CD4-positive, alpha-beta T cell treated with Interleukin-10 for 1 hour (primary cell): Measurements from ENCODE around the gene TMEM158.

Source experiments
- DNase-seq: peaks from one replicate; pipeline ENCODE4 v3.0.0-alpha.2; 2020

TMEM158 gene

DNA sequence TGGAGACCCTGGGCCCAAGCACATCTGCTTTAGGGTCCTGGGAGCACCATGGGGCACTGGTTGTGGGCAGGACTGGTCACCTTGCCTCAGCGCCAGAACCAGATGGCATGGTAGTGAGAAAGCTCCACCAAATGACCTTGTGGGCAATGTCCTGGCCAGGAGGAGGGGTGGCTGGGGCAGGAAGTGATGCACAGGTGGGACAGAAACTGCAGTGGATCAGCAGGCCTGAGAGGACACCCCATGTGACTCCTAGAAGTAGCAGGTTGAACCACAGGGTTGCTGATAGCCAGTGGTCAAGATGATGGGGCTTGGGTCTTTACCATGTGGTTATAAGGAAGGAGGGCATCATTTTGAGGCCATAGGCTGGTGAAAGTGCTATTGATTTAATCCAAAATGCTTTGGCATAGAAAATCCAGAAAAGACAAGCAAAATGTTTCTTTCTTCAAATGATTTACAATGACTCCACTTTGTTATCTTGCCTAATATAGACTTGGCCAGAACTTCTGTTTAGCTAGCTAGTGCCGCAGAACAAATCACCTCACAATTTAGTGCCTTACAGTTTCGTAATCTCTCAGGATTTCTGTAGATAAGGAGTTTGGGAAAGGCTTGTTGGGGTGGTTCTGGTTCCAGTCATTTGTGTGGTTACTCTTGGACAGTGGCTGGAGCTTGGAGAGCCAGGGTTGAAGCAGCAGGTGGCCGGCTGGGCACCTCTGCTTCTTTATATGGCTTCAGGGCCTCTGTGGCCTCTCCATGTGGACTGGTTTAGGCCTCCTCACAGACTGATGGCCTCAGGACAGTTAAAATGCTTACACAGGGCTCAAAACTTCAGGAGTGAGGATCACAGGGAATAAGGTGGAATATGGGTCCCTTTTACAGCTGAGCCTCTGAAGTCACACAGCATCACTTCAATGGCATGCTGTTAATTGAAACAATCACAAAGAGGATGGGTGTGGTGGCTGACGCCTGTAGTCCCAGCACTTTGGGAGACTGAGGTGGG, 27.5 kb downstream of the TMEM158 start:
- DNase-seq: no peak

- DNase-seq: no peak
Measured at GRCh38 chr3:45194791-45195190, 31.3 kb downstream of the TMEM158 start.

DNA sequence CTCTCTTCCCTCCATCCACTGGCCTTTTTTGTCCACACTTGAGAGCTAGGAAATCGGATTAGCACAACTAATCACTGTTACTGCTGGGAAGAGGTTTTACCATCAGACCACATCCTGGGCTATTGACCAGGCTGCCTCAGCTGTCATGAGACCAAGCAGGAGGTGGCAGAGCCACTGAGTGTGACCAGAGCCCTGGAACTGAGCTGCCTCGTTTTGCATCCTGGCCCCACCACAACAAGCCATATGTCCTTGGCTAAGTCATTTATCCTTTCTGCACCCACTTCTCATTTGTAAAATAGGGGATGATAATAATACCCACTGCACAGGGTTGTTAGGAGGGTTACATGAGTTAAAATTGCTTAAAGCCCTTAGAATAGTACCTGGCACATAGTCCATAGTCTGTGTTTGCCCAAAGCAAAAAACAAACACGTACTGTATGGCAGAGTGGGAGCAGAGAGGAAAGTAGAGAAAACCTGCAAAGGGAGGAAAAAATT, 34.1 kb downstream of the TMEM158 start:
- no peak for DNase-seq

- no peak for DNase-seq
Measured at GRCh38 chr3:45191424-45191823, 34.7 kb downstream of the TMEM158 start.

DNA sequence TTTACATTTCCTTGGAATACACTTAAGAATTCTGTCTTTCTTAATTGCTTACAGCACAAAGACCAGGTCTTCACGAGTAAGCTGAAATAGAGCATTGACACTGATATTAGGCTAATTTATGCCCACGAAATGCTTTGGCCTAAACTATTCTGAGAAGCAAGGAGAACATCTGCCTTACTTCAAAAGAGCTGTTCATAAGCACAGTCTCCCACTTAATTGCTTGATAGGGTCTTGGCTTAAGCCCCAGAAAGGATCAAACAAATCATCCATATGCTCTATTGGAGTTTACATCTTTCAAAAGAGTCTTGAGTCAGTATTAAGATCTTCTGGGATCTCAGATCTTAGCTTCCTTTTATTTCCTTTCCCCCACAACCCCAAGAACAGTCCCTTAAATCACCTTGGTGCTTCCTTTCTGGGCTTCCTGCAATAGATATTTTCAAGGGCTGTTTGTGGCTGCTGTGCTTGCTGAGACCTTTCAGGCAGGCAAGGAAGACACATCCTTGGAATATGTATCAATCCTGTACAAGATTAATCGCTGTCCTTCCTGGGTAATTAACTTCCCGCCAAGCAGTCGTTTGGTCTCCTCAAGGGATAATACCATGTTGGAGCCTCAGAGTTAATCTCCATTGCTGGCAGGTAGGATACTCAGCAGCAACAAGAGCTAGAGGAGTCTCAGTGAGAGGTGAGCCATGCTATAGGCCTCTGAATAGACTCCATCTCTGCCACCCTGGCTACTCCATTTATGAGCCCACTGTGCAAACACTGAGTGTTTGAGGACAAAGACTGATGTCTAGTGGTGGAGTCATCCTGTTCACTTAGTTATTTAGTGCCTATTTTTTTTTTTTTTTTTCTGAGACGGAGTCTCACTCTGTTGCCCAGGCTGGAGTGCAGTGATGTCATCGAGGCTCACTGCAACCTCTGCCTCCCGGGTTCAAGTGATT, 37.1 kb downstream of the TMEM158 start:
- no peak for DNase-seq

DNA sequence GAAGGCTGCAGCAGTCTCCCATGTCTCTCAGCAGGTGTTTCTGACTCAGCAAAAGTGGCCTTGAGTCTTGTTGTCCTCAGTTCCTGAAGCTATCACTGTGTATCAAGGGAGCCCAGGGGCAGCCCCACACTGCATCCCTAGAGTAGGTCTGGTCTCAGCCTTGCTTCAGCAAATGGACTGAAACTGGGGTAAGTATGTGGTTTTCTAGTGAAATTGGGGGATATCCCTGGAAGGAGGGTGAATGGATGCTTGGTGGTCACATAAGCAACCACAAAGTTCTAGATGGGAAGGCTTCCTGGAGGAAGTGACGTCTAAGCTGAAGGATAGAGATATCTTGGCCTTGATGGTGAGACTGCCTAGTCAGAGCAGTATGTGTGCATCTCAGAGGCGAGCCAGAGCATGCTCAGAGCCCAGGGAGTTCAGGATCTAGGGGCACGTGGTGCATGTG, 38.4 kb downstream of the TMEM158 start:
- DNase-seq: no peak

DNA sequence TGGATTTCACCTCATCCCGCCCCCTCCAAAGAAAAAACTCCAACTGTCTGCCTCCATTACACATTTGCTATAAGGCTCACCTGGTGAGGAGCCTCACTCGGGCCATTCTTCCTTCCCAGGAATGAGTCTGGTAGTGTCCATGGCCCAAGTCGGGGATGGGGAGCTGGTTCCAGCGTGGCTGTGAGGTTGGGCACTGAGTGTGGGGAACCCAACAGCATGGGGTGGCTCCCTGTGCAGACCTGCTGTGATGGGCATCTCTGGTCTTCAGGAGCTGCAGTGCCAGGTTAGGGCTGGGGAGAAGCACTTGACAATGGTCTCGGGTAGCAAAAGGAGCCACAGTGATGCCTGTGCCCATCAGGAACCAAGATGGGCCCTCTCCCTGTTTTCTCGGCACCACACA, 39.2 kb downstream of the TMEM158 start:
- no peak for DNase-seq

GRCh38 chr3:45185461-45185860, 40.6 kb downstream of the TMEM158 start:
- no peak for DNase-seq

DNA sequence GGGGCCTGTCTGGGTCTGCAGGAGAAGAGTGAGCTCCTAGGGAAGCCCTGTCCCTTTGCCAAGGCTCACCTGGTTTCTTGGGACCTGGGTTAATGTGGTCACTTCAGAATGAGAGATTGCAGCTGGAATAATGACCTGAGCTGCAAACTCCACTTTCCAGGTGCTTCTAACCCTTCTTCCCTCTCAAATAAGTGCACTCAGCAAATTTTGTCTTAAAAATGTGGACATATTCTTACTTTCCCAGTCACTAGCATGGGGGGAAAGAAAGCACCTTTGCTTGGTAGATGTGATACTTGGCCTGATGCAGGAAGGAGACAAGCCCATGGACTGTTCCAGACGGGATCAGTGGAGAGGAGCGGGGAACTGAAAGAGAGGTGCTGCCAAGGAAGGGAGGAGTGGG, 41.0 kb downstream of the TMEM158 start:
- no peak for DNase-seq

GRCh38 chr3:45183872-45184262, 42.2 kb downstream of the TMEM158 start:
- no peak for DNase-seq

DNA sequence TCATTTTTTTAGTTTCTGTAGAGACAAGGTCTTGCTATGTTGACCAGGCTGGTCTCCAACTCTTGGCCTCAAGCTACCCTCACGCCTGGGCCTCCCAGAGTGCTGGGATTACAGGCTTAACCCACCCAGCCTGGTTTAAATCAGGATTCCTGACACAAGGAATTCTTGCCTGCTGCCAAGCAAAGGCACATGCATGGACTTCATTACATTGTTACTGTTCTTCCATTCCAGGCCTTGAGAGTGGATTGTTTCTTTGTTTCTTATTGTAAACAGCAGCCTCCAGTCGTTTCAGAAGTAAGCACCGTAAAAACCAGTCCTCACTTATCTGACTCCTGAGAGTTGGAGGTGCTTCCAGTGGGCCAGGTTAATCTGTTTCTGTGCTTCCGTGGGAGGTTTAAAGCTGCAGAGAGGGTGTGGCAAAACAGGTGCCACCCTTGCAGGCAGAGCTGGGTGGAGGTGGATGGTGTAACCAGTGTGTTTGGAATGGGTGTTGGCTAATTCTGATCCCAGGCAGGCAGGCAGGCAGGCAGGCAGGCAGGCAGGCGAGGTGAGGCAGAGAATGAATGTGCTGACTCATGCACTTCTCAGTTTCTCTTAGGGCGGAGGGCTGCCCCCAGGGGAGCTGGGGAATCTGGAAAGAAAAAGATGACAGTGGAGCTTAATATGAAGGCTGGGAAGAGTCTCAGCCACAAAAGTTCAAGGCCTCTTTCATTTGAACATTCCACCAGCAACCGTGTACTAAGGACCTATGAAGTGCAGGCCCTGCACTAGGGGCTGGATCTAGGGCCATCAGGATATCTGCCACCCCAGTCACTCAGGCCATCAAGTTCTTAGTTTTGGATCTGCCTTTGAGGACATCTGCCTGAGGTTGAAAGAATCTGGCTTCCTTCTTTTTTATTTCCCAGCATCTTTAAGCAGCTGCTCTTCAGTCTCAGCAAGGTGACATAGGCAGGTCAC, 42.9 kb downstream of the TMEM158 start:
- no peak for DNase-seq

DNA sequence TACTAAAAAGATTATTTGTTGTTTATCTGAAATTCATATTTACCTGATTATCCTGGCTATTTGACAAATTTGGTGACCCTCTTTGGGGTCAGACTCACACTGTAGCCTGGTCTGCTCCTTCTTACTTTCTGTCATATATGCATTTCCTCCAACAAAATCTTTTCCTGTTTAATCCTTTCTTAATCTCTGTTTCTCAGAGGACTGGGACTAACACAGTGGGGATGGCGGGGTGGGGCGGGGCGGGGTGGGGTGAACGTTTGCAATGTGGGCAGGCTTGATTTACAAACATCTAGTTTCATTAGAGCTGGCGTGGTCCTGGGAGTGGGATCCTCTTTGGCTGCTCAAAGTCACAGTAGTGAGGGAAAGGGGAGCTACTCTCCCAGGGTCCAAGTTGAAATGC, 44.6 kb downstream of the TMEM158 start:
- DNase-seq: no peak

DNA sequence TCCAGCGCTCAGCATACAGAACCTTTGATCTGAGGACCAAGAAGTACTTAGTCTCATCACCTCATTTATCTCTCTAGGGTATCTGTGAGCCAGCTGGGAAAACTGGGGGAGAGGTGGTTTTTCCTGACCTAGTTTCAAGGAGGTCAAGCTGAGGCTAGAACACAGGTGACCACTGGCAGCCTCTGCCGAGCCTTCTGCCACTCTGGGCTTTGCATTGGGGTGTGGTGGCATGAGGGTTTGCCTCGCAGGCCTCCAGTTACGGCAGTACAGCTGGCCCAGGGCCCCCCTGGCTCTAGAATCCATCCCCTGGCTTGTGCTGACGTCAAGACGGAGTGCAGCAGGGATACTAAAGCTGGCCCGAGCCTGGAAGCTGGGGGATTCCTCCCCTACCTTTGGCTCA, 45.2 kb downstream of the TMEM158 start:
- no peak for DNase-seq

DNA sequence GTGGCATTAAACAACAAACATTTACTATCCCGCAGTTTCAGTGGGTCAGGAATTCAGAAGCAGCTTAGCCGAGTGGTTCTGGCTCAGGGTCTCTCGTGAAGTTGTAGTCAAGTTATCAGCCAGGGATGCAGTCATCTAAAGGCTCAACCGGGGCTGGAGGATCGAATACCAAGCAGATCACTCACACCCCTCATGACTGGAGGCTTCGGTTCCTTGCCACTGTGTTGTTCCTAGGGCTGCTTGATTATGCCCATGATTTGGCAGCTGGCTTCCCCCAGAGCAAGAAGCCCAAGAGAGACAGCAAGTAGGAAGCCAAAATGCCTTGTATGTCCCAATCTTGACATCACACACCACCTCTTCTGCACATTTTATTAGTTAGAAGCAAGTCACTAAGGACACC, 46.0 kb downstream of the TMEM158 start:
- no peak for DNase-seq

GRCh38 chr3:45179163-45179562, 46.9 kb downstream of the TMEM158 start:
- no peak for DNase-seq

DNA sequence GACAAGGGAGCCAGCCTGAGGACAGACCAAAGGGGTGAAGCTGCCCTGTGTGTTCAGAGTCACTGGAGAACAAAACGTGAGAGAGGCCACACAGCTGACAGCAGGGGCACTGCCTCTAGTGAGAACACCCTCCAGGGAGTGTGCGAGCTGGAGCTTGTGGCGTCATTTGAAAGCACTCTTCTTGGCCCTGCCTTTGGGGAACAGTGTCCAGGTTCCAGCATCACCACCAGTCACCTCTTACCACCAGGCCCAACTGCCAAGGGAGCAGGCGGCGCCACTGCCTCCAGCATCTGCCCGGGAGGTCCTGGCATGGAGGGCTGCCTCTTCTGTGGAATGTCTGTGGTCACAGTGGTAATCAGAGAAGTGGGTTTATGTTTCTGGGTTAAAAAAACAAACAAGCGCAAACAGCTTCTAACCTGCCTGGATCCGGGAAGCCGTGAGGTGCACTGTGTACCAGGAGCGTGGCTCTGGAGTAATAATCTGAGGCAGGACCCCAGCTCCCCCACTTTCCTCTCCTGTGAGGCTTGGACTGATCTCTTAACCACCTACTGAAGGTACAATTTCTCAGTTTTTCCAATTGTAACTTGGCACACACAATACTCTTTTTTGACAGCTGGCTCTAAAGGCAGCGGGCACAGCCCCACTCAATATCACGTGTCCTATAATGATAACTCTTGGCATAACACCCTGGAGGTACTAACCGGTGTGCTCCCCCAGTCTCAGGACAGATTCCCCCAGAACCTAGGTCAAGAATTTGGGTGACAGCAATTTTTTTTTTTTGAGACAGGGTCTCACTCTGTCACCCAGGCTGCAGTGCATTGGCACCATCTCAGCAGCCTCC, 47.7 kb downstream of the TMEM158 start:
- DNase-seq: no peak

- DNase-seq: no peak
Measured at GRCh38 chr3:45176912-45177311, 49.2 kb downstream of the TMEM158 start.
